ENCODE measurements around the gene TMPRSS11A. TPM values are rescaled to one million over a fixed set of nuclear protein-coding genes. Genes with fewer than 3 reads are reported as not detected.

TMPRSS11A gene
- total and polyA plus RNA-seq, 2 experiments from 2014 or later: not detected

DNA sequence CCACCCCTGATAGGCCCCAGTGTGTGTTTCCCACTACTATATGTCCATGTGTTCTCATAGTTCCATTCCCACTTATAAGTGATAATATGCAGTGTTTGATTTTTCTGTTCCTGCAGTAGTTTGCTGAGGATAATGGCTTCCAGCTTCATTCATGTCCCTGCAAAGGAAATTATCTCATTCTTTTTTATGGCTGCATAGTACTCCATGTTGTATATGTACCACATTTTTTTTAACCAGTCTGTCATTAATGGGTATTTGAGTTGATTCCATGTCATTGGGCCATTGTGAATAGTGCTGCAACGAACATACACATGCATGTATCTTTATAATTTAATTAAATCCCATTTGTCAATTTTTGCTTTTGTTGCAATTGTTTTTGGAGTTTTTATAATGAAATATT is 10.3 kb upstream of the TMPRSS11A start:
- Mint-ChIP-seq H3K27ac (no peak overlapping the region), H3K36me3 (ENCODE audit: low read depth) (peaks cover 26% of the 10 kb centered on the region; the same call in 2 of the 3 replicates), H3K27me3 (ENCODE audit: insufficient read depth, low read depth, poor library complexity) (no peaks in the 10 kb centered on the region), H3K4me1 (no peaks in the 10 kb centered on the region), H3K9me3 (peaks cover 32% of the 10 kb centered on the region), H3K4me3 (no peak overlapping the region)
- ATAC-seq (no peak), DNase-seq (ENCODE audit: low spot score) (no peak)
- Histone ChIP-seq H3K4me1 (ENCODE audit: insufficient read depth) (no peaks in the 10 kb centered on the region), H3K27ac (ENCODE audit: low read depth) (no peak overlapping the region), H4K20me1 (replicated peaks; ENCODE audit: insufficient read depth) (no peaks in the 10 kb centered on the region), H3K4me3 (no peak overlapping the region), H3K36me3 (ENCODE audit: insufficient read depth) (no peaks in the 10 kb centered on the region), H3K79me2 (replicated peaks; ENCODE audit: insufficient read depth) (no peaks in the 10 kb centered on the region), H3K9me2 (ENCODE audit: insufficient read depth) (no peaks in the 10 kb centered on the region), H3K27me3 (ENCODE audit: insufficient read depth) (no peaks in the 10 kb centered on the region), H3F3A (replicated peaks; ENCODE audit: low read depth) (no peaks in the 10 kb centered on the region), H3K4me2 (no peak overlapping the region), H2AFZ (no peak overlapping the region)
- TF ChIP-seq EZH2 (IDR thresholded peaks at IDR 0.05; ENCODE audit: low read depth, unreplicated experiment) (no peak), JUNB (IDR thresholded peaks at IDR 0.05; ENCODE audit: unreplicated experiment) (no peak), POLR2AphosphoS5 (IDR thresholded peaks at IDR 0.05; ENCODE audit: low read depth) (no peak), NANOG (IDR thresholded peaks at IDR 0.05; ENCODE audit: borderline replicate concordance) (no peak), CREB1 (CRISPR knock-in tag; IDR thresholded peaks at IDR 0.05; ENCODE audit: low read depth) (no peak), ZNF331 (CRISPR knock-in tag; IDR thresholded peaks at IDR 0.05; ENCODE audit: low read depth) (no peak), ZNF114 (CRISPR knock-in tag; IDR thresholded peaks at IDR 0.05) (no peak), STAT1 (IDR thresholded peaks at IDR 0.05; ENCODE audit: unreplicated experiment) (no peak), EZH2phosphoT487 (IDR thresholded peaks at IDR 0.05; ENCODE audit: unreplicated experiment) (no peak)
- TF ChIP-seq, protein P1, sequence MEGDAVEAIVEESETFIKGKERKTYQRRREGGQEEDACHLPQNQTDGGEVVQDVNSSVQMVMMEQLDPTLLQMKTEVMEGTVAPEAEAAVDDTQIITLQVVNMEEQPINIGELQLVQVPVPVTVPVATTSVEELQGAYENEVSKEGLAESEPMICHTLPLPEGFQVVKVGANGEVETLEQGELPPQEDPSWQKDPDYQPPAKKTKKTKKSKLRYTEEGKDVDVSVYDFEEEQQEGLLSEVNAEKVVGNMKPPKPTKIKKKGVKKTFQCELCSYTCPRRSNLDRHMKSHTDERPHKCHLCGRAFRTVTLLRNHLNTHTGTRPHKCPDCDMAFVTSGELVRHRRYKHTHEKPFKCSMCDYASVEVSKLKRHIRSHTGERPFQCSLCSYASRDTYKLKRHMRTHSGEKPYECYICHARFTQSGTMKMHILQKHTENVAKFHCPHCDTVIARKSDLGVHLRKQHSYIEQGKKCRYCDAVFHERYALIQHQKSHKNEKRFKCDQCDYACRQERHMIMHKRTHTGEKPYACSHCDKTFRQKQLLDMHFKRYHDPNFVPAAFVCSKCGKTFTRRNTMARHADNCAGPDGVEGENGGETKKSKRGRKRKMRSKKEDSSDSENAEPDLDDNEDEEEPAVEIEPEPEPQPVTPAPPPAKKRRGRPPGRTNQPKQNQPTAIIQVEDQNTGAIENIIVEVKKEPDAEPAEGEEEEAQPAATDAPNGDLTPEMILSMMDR (conservative IDR thresholded peaks at IDR 0.05; ENCODE audit: low read depth in 2 of 2): no peak
- TF ChIP-seq, protein P2, sequence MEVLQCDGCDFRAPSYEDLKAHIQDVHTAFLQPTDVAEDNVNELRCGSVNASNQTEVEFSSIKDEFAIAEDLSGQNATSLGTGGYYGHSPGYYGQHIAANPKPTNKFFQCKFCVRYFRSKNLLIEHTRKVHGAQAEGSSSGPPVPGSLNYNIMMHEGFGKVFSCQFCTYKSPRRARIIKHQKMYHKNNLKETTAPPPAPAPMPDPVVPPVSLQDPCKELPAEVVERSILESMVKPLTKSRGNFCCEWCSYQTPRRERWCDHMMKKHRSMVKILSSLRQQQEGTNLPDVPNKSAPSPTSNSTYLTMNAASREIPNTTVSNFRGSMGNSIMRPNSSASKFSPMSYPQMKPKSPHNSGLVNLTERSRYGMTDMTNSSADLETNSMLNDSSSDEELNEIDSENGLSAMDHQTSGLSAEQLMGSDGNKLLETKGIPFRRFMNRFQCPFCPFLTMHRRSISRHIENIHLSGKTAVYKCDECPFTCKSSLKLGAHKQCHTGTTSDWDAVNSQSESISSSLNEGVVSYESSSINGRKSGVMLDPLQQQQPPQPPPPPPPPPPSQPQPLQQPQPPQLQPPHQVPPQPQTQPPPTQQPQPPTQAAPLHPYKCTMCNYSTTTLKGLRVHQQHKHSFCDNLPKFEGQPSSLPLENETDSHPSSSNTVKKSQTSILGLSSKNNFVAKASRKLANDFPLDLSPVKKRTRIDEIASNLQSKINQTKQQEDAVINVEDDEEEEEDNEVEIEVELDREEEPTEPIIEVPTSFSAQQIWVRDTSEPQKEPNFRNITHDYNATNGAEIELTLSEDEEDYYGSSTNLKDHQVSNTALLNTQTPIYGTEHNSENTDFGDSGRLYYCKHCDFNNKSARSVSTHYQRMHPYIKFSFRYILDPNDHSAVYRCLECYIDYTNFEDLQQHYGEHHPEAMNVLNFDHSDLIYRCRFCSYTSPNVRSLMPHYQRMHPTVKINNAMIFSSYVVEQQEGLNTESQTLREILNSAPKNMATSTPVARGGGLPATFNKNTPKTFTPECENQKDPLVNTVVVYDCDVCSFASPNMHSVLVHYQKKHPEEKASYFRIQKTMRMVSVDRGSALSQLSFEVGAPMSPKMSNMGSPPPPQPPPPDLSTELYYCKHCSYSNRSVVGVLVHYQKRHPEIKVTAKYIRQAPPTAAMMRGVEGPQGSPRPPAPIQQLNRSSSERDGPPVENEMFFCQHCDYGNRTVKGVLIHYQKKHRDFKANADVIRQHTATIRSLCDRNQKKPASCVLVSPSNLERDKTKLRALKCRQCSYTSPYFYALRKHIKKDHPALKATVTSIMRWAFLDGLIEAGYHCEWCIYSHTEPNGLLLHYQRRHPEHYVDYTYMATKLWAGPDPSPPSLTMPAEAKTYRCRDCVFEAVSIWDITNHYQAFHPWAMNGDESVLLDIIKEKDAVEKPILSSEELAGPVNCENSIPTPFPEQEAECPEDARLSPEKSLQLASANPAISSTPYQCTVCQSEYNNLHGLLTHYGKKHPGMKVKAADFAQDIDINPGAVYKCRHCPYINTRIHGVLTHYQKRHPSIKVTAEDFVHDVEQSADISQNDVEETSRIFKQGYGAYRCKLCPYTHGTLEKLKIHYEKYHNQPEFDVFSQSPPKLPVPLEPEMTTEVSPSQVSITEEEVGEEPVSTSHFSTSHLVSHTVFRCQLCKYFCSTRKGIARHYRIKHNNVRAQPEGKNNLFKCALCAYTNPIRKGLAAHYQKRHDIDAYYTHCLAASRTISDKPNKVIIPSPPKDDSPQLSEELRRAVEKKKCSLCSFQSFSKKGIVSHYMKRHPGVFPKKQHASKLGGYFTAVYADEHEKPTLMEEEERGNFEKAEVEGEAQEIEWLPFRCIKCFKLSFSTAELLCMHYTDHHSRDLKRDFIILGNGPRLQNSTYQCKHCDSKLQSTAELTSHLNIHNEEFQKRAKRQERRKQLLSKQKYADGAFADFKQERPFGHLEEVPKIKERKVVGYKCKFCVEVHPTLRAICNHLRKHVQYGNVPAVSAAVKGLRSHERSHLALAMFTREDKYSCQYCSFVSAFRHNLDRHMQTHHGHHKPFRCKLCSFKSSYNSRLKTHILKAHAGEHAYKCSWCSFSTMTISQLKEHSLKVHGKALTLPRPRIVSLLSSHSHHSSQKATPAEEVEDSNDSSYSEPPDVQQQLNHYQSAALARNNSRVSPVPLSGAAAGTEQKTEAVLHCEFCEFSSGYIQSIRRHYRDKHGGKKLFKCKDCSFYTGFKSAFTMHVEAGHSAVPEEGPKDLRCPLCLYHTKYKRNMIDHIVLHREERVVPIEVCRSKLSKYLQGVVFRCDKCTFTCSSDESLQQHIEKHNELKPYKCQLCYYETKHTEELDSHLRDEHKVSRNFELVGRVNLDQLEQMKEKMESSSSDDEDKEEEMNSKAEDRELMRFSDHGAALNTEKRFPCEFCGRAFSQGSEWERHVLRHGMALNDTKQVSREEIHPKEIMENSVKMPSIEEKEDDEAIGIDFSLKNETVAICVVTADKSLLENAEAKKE (CRISPR knock-in tag; IDR thresholded peaks at IDR 0.05): no peak
- TF ChIP-seq, protein P3, sequence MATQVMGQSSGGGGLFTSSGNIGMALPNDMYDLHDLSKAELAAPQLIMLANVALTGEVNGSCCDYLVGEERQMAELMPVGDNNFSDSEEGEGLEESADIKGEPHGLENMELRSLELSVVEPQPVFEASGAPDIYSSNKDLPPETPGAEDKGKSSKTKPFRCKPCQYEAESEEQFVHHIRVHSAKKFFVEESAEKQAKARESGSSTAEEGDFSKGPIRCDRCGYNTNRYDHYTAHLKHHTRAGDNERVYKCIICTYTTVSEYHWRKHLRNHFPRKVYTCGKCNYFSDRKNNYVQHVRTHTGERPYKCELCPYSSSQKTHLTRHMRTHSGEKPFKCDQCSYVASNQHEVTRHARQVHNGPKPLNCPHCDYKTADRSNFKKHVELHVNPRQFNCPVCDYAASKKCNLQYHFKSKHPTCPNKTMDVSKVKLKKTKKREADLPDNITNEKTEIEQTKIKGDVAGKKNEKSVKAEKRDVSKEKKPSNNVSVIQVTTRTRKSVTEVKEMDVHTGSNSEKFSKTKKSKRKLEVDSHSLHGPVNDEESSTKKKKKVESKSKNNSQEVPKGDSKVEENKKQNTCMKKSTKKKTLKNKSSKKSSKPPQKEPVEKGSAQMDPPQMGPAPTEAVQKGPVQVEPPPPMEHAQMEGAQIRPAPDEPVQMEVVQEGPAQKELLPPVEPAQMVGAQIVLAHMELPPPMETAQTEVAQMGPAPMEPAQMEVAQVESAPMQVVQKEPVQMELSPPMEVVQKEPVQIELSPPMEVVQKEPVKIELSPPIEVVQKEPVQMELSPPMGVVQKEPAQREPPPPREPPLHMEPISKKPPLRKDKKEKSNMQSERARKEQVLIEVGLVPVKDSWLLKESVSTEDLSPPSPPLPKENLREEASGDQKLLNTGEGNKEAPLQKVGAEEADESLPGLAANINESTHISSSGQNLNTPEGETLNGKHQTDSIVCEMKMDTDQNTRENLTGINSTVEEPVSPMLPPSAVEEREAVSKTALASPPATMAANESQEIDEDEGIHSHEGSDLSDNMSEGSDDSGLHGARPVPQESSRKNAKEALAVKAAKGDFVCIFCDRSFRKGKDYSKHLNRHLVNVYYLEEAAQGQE (IDR thresholded peaks at IDR 0.05; ENCODE audit: unreplicated experiment): no peak
- TF ChIP-seq, protein P4, sequence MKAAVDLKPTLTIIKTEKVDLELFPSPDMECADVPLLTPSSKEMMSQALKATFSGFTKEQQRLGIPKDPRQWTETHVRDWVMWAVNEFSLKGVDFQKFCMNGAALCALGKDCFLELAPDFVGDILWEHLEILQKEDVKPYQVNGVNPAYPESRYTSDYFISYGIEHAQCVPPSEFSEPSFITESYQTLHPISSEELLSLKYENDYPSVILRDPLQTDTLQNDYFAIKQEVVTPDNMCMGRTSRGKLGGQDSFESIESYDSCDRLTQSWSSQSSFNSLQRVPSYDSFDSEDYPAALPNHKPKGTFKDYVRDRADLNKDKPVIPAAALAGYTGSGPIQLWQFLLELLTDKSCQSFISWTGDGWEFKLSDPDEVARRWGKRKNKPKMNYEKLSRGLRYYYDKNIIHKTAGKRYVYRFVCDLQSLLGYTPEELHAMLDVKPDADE (IDR thresholded peaks at IDR 0.05): no peak
